Stimulated activated CD8-positive, alpha-beta memory T cell treated with anti-CD3 and anti-CD28 coated beads, Interleukin-15, amount 100 ng/mL, for 1 hour (primary cell): Measurements from ENCODE around the gene LYST.
"Not testable (repeated sequence)": the region's sequence is repeated elsewhere in the genome, so short reads cannot be mapped to it uniquely, and the experiment has no call there.

Source experiments
- DNase-seq: peaks from one replicate; pipeline ENCODE4 v3.0.0-alpha.2; 2020; ENCODE audit warnings: low read depth

The LYST gene

GRCh38 chr1:235857756-235858155, 8.9 kb downstream of the LYST start:
- no peak for DNase-seq

- no peak for DNase-seq
Measured at GRCh38 chr1:235855811-235856429, 10.8 kb downstream of the LYST start.

DNA sequence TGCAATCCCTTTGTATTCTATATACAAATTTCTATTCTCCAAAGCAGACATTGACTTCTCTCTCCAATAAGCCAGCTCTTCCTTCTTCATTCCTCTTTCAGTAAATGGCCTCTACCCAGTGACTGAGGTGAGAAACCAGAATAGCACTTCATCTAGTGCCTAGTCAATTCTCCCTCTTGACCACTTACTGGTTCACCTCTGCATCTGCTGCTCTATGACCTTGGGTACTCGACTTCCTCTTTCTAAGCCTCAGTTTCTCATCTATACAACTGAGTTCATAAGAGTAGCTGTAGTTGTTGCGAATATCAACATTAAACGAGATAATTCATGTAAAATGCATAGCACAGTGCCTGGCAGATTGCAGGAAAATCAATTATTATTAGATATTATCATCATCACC, 12.4 kb downstream of the LYST start:
- DNase-seq = no peak

GRCh38 chr1:235853653-235854052, 13.1 kb downstream of the LYST start:
- no peak for DNase-seq

GRCh38 chr1:235852887-235853286, 13.8 kb downstream of the LYST start:
- DNase-seq = no peak

DNA sequence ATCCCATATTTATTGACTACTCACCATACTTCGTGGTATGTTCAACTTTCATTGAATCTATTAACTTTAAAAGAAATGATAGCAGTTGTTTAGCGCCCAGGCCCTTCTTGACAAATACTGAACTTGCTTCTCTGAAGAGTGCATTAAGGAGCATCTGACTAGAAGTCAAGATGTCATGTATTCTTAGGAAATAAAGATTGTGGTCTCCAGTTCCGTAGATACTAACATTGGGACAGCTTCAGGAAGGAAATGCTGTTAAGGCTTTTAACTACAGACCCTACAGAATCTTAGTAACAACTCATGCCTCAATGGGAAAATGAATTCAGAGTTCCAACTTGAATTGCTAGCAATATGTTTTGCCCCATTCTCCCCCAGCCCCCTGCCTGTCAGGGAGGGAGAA, 14.8 kb downstream of the LYST start:
- DNase-seq = no peak

GRCh38 chr1:235848251-235848650, 18.5 kb downstream of the LYST start:
- not testable (repeated sequence) for DNase-seq

- not testable (repeated sequence) for DNase-seq
Measured at GRCh38 chr1:235845656-235846107, 21.0 kb downstream of the LYST start.

DNA sequence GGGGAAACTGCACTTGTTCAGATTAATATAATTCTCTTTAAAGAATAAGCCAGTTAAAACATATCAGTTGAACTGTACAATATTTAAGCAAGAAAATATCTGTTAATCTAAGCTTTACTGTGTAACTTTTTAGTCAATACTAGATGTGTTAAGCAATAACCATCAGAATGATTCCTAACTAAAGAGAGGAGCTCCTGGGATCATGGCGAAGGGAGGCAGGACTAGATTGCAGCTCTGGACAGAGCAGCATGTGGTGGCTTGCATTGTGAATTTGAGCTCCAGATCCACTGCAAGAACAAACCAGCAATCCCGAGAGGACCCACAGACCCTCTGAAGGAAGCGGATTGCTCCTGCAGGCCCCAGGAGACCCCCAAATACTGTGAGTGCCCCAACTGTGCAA, 21.9 kb downstream of the LYST start:
- DNase-seq = no peak

GRCh38 chr1:235843461-235843961, 23.2 kb downstream of the LYST start:
- no peak for DNase-seq

- no peak for DNase-seq
Measured at GRCh38 chr1:235841938-235842545, 24.7 kb downstream of the LYST start.

- DNase-seq = no peak
Measured at GRCh38 chr1:235838021-235838420, 28.7 kb downstream of the LYST start.

- DNase-seq = no peak
Measured at GRCh38 chr1:235835226-235835625, 31.5 kb downstream of the LYST start.

DNA sequence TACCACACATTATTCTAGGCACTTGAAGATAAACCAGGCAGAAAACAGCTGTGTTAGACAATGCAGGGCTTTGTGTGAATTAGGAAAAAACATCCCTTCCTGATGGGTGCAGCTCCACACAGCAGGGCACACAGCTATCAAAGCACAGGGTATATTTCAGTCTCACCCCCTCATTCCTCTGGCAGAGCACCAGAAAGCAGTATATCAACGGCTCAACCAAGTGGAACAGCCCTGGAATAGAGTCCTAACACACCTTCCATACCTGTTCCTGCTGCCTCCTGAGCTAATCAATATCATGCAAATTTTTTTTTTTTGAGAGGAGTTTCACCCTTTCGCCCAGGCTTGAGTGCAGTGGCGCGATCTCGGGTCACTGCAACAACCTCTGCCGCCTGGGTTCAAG, 32.1 kb downstream of the LYST start:
- DNase-seq = no peak

DNA sequence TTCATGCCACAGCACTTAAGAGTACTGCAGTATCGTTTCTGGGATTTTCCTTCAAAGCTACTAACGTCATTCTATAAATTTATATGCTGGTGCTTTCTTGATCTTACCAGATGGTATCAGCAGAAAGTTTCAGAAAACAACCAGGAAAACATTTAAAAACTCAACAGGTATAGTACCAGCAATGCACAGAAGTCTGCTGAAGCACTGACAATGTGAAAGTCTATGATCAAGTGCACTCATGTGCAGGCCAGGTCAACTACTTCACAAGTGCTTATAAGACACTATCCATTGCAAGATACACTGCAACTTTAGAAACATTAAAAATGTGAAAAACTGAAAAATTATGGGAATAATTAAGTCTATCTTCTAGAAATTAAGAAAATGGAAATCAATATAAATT, 34.7 kb downstream of the LYST start:
- no peak for DNase-seq

DNA sequence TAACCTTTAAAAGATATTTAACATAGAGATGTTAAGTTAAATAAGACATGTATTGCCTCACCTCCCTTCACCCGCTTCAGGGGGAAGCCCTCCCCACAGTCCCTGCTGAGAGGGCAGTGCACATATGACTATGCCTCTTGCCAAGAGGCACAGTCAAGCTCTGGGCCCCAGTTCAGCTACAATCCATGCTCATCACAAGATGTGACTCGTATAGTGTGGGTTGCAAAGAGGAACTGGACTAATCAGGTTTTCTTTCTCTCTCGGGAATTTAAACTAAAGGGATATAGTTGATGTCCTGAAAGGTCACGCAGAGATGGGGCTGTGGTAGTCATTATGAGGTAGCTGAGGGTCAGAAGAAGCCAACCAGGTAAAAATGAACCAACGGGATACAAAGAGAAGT, 35.6 kb downstream of the LYST start:
- no peak for DNase-seq

DNA sequence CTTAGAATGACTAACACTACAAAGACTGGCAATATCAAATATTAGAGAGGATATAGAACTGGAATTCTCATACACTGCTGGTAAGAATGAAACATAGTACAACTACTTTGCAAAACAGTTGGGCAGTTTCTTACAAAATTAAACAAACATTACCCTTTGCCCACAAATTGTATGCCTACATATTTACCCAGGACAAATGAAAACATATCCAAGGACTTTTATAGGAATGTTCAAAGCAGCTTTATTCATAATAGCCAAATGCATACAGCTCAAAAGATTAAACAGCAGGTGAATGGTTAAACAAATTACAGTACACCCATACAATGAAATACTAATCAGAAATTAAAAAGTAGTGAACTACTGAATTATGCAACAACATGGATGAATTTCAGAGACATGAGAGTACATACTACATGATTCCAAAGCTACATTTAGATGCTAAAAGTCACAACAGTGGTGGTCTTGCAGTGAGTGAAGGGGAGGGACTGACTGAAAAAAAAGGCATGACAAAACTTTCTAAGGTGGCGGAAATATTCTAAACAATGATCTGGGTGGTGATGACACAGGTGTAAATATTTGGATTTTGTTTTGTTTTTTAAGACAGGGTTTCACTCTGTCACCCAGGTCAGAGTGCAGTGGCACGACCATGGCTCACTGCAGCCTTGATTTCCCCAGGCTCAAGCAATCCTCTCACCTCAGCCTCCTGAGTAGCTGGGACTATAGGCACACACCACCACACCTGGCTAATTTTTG, 40.4 kb downstream of the LYST start:
- DNase-seq = no peak

DNA sequence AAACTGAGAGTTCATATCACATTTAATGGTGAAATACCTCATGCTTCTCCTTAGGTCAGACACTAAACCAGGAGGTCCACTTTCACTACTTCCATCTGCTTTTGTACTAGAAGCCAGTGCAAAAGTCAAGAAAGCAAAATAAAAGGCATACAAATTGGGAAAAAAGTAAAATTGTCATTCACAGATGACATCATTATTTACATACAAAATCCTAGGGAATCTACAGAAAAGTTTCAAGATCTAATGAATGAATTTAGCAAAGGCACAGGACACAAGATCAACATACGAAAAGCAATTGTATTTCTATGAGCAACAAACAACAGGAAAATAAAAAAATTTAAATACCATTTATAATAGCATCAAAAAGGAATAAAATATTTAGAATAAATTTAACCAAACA, 41.5 kb downstream of the LYST start:
- DNase-seq = no peak

DNA sequence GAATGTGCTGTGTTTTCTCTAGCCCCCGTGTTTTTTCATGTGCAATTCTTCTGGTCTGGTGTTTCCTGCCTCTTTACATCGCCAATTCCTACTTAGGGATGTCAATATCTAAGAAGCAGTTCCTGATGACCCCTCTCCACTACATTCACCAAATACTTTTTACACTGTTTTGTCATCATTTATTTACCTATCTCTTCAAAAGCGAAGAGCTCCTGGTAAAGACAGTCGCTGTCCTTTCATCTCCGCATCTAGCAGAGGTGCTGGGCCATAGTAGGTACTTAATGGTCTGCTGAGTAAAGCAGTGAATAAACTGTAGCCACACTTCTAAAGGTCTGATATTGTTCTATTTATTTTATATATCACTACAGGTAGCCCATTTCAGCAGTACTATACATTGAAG, 43.0 kb downstream of the LYST start:
- DNase-seq = no peak

DNA sequence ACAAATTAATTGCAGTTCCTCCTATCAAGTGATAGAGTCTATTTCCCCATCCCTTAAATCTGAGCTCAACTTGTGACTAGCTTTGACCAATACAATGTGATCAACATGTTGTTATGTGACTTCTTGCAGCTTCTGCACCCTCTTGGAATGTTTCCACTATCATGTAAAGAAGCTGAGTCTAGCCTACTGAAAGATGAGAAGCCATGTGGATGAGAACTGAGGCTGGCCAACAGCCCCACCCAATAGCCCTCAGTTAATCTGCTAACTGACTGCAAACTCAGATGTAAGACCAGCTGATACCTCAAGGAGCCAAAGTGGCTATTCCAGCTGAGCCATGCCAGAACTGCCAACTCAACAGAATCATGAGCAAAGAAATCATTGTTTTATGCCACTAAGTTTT, 44.0 kb downstream of the LYST start:
- no peak for DNase-seq

DNA sequence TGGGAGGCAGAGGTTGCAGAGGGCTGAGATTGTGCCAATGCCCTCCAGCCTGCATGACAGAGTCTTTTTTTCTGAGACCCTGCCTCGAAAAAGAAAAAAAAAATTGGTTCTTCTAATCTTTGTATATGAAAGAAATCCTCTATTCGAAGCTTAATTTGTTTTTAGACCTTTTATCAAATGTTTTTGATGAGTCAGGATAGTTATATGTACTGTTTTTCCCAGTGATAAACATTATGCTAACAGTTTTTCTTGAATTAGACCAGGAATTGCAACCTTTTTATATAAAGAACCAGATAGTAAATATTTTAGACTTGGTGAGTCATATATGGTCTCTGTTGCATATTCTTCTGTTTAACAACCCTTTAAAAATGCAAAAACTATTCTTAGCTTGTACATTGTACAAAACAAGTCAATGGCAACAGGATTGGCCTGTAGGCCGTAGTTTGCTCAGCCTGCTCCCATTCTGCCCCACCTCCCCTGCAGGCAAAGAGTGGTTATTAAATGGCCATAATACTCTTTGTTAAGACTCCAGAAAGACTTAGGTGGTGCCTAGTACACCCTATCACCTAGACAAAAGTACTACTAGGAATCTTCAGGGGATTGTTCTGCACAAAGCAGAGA, 45.2 kb downstream of the LYST start:
- DNase-seq = no peak

DNA sequence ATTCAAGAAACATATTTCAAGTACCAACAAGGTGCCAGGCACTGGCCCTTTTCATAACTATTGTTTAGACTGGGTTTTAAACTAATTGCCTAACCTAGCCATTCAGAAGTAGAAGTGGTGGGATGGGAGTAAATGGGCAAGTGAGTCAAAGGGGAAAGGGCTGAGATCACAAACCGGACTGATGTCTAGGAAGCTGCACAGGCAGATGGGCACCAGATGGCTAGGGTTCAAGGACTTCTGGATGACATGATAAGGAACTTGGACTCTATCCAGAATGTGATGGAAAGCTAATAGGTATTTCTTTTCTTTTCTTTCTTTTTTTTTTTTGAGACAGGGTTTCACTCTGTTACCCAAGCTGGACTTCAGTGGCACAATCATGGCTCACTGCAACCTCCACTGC, 46.6 kb downstream of the LYST start:
- DNase-seq = no peak

DNA sequence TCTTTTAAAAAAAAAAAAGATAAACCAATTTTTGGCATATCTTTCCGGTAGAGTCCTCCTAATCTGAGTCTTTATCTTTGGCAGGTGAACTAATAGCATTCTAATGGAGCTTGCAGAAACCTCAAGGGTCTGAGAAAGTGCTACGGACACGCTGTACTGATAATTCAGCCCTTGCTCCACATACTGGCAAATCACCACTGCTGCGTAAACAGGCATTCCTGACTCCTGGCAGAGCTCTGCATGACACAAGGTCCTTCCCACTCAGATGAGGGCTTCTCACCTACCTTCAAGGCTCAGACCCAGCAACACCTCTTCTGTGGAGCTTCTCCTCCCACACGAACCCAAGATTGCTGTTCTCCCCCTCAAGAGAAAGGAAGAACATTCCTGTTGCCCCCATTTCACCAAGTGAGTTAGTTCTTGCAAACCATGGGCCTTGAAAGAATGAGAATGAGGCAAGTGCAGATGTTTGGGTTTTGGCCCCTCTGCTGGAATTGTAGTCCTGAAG, 48.0 kb downstream of the LYST start:
- no peak for DNase-seq
